ENCODE measurements around the gene COPS8.

The COPS8 gene

DNA sequence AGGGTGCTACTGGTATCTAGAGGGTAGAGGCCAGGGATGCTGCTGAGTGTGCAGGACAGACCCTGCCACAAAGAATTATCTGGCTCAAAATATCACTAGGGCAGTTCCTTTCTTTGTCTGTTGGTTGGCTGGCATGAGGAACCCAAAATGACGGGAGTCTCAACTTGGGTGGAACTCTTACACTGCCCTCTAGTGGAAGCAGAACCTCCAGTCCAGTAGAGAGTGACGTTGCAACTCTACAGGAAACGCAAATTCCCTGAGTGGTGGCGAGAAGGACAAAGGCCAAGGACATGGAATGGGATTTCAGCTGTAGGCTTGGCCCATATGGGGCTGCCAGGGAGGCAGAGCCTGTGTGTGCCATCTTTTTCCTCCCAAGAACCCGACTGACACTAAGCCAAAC lies 47.1 kb downstream of the COPS8 start:
- DNase-seq (ENCODE audit: low spot score) = no peak

DNA sequence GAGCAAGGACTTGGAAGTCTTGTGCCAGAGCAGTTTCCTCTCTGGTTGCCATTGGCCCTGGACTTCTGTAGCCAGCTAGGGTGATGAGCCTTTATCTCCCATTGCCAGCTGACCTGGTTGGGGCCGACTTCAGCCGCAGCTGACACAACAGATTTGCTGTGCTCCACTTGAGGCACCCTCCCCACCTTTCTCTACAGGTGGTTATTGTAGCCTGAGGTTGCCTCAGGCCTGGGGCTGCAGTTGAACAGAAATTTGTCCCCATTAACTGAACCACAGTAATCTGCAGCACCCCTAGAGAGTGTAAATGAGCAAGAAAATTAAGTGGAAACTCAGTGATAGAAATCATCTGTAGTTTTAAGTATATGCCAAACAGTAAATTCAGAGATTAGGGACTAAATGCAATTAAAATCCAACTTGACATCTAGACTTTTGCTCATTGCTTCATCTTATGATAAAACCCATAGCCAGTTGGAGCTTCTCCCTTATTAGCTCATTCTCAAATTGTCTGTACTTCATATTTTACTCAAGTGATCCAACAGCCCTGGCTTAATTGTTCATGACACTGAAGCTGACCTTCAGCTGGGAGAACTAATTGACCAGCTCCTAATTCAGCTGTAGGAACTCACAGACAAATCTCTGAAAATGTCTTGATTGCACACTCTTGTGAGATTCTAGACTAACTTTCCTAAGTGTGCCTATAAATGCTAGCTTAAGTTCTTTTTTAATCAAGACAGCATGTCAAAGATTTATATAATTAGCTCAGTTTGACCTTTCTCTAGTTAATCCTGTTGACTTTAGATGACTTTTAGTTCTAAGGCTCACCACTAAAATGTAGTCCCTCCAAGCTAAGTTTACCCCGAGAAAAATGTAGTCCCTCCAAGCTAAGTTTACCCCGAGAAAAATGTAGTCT lies 48.9 kb downstream of the COPS8 start:
- no peak for DNase-seq (ENCODE audit: low spot score)

DNA sequence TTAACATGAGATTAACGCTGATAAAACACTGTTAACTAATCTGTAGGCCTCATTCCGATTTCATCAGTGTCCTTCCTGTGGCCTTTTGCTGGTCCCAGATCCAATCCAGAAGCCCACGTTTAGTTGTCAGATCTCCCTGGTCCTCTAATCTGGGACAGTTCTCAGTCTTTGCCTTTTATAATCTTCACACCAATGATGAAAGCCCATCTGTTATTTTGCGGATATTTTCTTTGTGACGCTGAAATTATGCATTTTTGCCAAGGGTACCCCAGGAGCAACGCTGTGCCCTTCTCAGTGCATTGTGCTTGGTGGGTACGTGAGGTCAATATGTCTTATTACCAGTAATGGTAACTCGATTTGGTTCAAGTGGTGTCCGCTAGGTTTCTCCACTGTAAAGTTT lies 51.1 kb downstream of the COPS8 start:
- no peak for DNase-seq (ENCODE audit: low spot score)

DNA sequence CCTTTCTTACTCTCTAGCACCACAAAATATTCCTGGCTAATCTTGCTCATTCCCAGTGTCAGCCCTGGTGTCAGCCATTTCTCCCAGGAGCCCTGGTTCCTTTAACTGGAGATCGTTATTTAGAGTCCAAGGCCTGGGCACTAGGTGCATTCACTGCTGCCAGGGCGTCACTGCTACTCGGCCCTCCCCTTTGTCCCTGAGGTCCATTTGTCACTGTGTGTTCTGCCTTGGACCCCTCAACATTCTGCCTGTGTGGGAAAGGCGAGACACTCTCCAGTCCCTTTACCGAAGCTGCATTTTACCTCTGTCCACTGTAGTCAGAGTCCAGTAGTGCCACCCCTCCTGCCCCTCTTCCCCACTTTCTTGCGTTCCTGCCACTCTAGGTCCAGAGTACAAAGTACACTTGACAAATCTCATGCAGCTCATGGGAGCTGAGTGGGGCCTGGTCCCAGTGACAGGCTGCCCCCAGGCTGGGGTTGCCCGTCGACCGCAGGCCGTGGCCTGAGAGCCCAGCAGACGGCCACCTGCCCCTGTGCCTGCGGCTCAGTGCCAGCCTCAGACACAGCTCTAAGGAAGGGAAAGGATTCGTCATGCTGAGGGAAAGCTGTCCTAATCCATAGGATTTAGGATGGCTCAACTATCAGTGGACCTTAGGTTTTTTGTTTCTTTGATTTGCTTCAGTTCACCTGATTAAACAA lies 52.1 kb downstream of the COPS8 start:
- no peak for DNase-seq (ENCODE audit: low spot score)

DNA sequence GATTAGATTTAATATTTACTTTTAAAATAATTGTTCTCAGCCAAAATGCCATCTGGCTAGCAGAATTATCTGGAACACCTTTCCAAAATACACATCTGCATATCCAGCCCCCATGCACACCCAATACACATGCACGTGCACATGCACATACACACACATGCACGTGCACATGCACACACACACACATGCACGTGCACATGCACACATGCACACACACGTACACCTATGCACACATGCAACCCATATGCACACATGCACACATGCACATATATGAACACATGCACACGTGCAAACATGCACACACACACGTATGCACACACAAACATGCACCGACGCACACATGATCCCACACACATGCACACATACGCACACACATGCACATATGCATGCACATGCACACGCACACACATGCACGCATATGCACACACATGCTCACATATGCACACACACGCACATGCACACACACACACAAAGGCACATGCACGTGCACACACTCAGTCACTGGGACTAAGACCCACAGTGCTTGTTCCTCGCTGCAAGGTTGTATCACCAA lies 53.5 kb downstream of the COPS8 start:
- DNase-seq (ENCODE audit: low spot score) = no peak

DNA sequence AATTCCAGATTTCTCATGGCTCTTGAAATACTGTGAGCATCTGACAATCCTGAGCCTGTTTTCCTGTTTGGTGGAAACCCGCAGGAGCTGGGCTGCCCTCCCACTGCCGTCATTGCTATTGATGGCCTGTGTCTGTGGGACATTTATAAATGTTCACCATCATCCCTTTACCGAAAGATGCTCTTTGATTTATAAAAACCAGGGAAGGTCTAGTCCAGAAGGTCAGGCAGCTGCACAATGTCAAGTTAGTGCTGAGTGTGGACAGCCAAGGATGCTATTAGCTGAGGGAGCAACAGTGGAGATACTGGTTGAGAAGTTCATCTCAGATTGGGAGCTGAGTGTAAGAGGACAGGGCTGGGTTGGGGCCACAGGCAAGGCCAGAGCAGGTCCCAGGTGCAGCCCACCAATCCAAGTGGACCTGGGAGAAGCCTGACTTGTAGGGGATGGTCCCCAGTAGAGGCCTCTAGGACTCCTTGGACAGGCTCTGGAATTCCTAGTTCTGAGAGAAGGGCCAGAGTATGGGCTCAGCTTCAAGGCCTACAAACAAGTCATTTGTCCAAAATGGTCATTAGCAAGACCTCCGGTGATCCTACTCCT lies 55.1 kb downstream of the COPS8 start:
- DNase-seq (ENCODE audit: low spot score) = no peak

DNA sequence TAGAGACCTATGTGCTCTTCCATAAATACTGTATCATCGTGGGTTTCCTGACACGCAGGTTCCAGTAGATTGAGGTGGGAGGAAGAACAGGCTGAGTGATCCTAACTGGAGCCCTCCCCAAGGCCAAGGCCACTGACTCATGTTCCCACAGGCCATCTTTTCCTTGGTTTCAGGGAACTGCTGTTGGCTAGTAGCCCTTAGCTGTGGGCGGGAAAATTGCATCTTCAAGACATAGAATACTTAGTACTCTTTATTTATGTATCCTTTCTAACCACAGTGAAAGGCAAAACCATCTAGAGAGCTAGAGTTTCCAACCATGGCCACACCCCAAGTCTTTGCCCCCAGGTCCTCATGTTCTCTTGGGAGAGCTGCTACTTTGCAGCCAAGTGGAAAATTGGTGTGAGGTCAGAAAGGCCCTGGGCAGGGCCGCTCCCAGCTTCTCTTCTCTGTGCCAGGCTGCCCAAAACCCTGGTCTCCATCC lies 55.9 kb downstream of the COPS8 start:
- no peak for DNase-seq (ENCODE audit: low spot score)

DNA sequence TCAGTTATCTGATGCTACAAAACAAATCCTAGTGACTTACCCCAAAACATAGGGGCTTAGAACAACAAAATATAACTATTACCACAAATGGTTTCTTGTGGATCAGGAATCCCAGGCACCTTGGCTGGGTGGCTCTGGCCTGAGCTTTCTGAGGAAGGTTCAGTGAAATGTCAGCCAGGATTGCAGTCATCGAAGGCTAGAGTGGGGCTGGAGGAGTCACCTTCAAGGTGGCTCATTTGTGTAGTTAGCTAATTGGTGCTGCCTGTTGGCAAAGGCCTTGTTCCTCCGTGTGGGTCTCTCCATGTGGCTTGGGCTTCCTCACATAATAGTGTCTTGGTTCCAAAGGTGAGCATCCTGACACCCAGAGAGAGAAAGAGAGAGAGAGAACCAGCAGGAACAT lies 57.4 kb downstream of the COPS8 start:
- no peak for DNase-seq (ENCODE audit: low spot score)

DNA sequence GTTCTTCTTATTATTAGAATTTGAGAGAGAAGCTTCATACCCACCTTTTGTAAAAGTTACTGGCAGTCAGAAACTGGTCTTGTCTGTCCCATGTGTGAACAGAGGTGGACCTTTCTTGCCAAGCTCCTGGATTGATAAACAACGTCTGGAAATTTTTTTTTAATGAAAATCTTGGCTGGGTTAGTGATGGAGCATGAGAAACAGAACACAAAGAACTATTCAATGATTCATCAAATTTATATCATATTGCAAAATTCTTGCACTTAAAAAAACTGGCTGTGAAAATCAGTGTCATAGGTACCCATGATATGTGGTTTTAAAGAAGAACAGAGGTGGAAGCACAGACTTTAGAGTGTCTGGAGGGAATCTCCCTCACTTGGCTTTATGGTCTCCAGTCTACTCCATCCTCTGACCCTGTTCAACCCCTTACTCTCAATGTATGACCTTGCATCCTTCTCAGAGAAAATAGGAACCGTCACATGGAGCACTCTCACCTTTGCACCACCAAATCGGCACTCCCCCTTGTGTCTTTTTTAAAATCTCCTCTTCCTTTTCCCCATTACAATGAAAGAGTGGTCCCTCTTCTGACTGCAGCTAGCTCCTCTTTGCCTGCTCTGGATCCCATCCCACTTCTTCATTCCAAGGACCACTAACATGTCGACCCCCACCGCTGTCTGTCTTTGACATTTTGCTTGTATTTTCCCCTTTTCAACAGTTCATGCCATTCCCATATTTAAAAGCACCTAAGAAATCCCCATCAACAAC lies 58.2 kb downstream of the COPS8 start:
- no peak for DNase-seq (ENCODE audit: low spot score)

DNA sequence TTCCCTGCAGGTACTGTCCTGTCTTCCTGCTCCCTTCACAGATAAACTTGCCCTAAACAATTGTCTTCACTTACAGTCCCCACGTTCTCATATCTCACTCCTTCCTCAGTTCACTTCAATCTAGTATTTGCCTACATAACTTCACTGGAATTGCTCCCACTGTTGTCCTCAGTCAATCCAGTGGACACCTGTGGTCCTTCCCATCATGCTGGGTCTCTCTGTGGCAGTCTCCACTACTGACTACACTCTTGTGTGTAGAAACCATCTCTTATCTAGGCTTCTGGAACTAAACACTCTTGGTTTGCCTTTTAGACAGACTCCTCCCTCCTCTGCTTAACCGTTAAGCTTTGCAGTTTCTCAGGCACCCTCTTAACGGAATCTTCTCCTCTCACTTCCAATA lies 58.8 kb downstream of the COPS8 start:
- DNase-seq (ENCODE audit: low spot score) = no peak

DNA sequence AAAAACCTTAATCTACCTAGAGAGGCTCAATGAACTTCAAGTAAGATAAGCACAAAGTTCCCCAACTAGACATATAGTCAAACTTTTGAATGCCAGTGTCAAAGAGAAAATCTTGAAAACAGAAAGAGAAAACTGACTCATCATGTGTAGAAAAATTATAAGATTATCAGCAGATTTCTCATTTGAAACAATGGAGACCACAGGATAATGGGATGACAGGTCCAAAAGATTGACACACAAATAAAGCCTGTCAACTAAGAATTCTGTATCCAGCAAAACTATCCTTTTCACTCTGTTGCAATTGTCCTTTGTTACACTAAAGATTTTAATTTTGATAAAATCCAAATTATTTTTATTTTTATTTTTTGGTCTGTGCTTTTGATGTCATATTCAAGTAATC lies 61.6 kb downstream of the COPS8 start:
- DNase-seq (ENCODE audit: low spot score) = no peak

DNA sequence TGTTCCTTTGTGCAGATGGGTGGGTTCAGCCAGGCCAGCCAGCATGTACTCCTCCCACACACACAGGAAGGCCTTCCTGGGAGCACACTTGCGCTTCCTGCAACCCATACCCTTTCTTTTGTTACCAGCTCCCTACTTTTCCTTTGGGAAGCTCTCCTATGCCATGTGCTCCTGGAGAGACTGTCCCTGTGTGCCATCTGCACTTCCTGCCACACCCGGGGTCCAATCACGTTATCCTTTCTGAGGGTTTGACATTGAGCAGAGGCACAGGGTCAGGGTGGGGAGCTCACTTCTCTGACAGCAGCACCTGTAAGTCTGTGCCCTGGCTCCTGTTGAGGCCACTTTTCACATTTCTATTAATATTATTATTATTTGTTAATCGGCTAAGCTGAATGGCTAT lies 62.9 kb downstream of the COPS8 start:
- DNase-seq (ENCODE audit: low spot score) = no peak

DNA sequence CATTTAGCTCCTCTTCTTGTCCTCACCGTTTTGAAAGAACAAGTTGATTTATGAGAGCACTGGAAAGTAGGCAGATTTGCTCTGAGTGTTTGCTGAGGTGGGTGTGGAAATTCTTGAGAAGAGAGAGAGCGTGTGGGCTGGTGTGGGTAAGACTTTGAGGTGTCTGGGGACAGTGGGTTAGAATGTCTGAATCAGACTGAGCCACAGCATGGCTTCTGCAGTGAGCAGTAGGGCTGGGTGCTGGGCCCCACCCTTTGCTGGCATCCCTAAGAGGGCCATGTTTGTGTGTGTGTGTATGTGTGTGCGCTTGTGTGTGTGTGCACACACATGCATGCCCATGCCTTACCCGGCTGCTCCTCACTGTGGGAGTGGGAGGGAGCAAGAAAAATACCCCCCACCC lies 63.7 kb downstream of the COPS8 start:
- DNase-seq (ENCODE audit: low spot score) = no peak

Data from CD4-positive, alpha-beta T cell treated with Interleukin-15 for 4 hours (primary cell).